Activated CD8-positive, alpha-beta memory T cell treated with anti-CD3 and anti-CD28 coated beads, Interleukin-2, amount 50 U/mL, for 4 hours (primary cell): ENCODE measurements around the gene ZYG11A.
A peak's percentile ranks its signal among the peaks of the same experiment; 100 is the strongest.
"Not testable (repeated sequence)": the region's sequence is repeated elsewhere in the genome, so short reads cannot be mapped to it uniquely, and the experiment has no call there.

Source experiments
- DNase-seq: peaks from one replicate; pipeline ENCODE4 v3.0.0-alpha.2; 2020

Gene ZYG11A

DNA sequence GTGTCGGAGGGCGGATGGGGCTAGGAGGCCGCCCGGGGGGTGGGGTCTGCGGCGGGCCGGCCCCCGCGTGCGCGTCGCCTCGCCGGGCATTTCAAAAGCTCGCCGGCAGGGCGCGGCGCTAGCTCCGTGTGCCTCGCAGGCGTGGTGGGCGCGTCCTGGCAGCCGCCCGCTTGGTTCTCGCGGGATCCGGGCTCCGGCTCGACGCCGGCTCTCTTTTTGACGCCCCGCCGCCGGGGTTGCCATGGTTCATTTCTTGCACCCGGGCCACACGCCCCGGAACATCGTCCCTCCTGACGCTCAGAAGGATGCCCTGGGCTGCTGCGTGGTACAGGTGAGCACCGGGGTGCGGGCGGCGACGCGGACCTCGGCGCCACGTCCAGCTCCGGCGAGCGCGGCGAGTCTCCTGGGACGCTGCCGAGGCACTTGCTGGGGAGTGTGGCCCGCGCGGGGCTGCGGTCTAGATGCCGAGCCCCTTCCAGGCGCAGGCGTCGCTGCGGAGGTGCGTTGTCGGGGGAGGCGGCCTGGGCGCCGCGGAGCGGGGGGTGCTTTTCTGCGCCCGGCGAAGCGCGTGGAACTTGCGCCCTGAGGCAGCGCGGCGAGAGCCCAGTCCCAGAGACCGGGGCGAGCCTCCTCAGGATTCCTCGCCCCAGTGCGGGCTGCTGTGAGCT lies at the start of gene ZYG11A:
TSS of gene ZYG11A (plus strand) at position 118 of the 668 bp plus-strand sequence. CDS start at position 242, 124 bp downstream.
- DNase-seq, result peak; percentile 62

DNA sequence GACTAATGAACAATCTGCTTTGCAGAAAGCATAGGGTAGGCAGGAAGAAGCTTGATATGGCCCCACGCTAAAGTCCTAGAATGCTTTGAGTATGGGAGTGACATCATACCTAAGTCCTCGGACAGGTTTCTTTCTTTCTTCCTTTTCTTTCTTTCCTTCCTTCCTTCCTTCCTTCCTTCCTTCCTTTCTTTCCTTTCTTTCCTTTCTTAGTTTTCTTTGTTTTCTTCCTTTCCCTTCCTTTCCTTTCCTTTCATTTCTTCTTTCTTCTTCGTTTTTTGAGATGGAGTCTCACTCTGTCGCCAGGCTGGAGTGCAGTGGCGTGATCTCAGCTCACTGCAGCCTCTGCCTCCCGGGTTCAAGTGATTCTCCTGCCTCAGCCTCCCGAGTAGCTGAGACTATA lies 48.8 kb upstream of the ZYG11A start:
- DNase-seq, result not testable (repeated sequence)

DNA sequence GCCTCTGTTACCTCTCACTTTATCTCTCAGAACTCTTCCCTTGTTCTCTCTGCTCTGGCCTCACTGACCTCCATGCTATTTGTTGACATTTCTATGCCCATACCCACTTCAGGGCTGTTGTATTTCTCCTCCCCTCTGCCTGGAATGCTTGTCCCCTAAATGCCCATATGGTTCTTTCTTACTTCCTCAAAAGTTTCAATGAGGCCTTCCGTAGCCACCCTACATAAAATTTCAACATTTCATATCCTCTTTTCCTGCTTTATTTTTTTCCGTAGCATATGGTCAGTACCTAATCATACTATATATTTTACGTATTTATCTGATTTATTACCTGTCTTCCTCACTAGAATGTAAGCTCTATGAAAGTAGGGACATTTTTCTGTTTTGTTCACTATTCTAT lies 47.1 kb upstream of the ZYG11A start:
- no peak for DNase-seq

DNA sequence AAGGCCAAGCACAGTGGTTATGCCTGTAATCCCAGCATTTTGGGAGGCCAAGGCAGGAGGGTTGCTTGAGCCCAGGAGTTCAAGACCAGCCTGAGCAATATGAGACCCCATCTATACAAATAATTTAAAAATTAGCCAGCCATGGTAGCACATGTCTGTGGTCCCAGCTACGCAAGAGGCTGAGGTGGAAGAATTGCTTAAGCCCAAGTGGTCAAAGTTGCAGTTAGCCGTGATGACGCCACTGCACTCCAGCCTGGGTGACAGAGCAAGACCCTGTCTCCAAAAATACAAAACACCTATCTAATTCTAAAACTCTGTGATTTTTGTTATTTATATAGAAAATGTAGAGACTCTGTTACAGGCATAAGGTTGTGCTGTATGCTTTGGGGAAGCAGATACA lies 44.2 kb upstream of the ZYG11A start:
- no peak for DNase-seq

DNA sequence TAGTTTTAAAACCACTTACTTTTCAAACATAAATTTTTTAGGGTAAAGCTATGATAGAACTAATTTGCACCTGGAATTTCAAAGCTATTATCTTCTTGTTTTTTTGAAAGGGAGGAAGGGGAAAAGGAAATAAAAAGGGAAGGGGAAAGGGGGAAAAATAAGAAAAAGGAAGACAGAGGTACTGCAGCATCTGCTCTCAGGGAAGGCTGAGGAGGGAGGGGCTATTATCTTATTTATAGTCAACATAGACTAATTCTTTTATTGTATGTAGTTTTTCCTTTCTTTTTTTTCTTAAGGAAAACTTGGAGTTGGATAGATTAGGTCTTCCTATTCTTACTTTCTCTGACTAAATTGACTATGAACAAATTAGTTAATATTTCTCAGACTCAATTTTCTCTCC lies 41.5 kb upstream of the ZYG11A start:
- no peak for DNase-seq

DNA sequence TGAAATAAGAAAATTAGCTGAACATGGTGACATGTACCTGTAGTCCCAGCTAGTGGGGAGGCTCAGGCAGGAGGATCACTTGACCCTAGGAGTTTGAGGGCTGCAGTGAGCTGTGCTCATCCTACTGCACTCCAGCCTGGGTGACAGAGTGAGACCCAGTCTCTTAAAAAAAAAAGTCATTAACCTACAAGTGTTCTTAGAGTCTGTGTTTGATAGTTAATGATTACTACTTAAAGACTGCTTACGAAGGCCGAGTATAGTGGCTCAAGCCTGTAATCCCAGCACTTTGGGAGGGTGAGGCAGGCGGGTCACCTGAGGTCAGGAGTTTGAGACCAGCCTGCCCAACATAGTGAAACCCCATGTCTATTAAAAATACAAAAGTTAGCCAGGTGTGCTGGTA lies 38.5 kb upstream of the ZYG11A start:
- DNase-seq, result not testable (repeated sequence)

DNA sequence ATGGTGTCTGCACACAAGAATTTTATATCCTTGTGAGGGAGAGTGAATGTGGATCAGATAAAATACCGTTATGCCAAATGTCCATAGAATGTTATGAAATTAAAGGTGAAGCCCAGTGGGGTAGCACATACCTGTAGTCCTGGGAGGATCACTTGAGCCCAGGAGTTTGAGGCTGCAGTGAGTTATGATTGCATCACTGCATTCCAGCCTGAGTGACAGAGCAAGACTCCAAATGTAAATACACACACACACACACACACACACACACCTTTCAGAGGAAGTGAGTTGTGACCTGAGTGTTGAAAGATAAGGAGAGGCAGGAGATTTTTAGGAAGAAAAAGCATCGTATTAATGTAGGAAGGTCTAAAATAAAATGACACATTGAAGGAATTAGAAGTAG lies 28.1 kb upstream of the ZYG11A start:
- DNase-seq, result no peak

DNA sequence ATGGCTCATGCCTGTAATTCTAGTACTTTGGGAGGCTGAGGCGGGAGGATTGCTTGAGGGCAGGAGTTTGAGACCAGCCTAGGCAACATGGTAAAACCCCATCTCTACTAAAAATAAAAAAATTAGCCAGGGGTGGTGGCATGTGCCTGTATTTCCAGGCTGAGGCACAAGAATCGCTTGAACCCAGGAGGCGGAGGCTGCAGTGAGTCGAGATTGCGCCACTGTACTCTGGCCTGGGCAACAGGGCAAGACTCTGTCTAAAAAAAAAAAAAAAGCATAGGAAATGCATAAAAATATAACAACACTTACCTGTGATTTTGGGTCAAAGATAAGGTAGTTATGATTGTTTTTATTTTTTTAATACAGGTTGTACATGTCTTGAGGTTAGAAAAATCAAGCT lies 21.7 kb upstream of the ZYG11A start:
- DNase-seq, result not testable (repeated sequence)

DNA sequence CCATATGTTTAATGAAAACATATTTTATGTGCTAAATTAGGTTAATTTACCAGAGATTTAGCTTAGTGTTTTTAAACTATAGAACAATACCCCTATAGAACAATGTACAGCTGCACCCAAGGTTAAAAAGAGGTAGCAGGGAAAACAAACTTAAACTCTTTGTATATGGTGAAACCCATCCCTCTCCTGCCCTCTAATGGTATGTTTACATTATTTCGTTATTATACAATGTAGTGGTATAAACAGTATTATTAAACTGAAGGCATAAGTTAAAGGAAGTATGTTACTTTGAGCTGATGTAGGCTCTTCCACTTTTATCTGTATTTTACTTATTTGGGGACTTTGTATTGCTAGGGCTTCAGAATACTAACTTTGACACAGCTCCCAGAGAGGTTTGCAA lies 16.7 kb upstream of the ZYG11A start:
- no peak for DNase-seq

DNA sequence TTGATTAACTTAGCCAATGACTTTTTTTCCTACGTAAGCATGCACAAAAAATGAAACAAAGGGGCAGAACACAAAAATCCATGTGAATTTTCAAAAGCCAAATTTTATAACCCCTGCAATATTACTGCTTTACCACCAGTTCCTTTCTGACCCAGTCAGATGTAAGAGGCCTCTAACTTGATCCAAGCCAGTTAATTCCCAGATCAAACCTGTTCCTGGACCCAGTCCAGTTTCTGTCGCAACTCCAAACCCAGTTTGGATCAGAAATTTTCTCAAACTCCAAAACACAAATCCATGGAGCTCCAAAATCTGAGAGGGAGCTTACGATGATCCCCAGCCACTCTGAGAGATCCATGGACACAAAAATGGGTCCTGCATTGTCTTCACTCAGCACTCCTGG lies 7.8 kb upstream of the ZYG11A start:
- DNase-seq, result no peak

DNA sequence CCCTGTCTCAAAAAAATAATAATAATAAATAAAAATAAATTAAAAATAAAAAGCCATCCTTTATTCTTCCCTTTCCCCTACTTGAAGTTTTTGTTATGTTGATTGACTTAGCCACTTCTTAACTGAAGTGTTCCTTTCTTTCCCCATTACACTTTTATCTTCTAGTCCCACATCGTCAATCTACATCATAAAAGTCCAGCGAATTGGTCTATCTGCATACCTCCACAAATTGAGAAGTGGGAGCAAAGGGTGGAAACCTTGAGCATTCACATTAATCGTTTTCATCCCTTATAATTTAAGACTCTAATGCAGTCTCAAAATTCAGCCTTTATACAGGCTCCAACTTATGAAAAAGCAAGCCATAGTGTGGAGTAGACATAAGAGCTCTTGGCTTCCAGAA lies 6.5 kb upstream of the ZYG11A start:
- no peak for DNase-seq

DNA sequence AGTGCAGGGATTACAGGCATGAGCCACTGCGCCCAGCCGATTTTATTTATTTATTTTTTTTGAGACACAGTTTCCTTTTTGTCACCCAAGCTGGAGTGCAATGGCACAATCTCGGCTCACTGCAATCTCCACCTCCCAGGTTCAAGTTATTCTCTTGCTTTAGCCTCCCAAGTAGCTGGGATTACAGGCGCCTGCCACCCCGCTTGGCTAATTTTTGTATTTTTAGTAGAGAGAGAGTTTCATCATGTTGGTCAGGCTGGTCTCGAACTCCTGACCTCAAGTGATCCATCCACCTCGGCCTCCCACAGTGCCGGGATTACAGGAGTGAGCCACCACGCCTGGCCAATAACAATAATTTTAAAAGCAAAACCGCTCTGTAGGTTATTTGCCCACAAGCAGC lies 3.4 kb upstream of the ZYG11A start:
- not testable (repeated sequence) for DNase-seq

DNA sequence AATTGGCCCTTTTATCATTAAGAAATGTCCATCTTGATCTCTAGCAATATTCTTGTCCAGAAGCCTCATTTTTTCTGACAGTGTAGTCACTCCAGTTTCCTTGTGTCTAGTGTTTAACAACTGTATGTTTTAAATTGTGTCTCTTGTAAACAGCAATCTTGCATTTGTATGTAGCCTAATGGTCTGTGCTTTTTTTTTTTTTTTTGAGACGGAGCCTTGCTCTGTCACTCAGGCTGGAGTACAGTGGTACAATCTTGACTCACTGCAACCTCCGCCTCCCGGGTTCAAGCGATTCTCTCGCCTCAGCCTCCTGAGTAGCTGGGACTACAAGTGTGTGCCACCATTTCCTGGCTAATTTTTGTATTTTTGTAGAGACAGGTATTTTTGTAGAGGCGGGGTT lies 2.6 kb downstream of the ZYG11A start:
- DNase-seq, result not testable (repeated sequence)

DNA sequence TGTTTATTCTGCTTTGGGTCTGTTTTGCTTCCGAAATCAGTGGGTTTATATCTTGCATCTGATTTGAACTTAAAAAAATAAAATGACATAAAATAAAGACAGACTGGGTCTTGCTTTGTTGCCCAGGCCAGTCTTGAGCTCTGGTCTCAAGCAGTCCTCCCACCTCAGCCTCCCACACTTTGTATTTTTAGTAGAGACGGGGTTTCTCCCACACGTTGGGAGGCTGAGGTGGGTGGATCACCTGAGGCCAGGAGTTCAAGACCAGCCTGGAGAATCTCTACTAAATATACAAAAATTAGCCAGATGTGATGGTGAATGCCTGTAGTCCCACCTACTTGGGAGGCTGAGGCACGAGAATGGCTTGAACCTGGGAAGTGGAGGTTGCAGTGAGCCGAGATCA lies 5.9 kb downstream of the ZYG11A start:
- no peak for DNase-seq

DNA sequence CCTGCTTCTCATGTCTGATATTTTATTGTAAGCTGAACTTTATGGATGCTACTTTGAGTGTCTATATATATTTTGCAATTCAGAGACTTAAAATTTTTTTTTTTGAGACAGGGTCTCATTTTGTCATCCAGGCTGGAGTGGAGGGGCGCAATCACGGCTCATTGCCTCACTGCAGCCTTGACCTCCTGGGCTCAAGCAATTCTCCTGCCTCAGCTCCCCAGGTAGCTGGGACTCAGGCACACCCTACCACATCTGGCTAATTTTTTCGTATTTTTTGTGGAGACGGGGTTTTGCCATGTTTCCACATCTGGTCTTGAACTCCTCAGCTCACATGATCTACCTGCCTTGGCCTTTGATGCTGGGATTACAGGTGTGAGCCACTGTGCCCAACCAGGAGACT lies 8.4 kb downstream of the ZYG11A start:
- DNase-seq, result no peak

DNA sequence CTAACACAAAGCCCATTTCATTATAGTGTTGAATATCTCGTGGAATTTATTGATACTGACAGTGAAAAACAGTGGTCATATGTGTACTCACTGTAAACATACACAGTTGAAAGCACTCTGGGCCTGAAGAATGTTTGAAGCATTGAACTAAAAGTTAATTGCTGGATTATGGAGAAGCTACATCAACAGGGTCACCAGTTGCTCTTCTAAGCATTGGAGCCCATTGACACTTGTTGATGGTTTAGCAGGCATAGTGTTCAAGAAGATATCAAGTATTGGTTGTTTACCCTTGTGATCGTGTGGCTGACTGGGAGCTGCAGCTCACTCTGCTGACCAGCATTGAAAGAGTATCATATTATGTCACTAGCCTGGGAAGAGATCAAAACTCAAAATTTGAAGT lies 10.3 kb downstream of the ZYG11A start:
- no peak for DNase-seq

DNA sequence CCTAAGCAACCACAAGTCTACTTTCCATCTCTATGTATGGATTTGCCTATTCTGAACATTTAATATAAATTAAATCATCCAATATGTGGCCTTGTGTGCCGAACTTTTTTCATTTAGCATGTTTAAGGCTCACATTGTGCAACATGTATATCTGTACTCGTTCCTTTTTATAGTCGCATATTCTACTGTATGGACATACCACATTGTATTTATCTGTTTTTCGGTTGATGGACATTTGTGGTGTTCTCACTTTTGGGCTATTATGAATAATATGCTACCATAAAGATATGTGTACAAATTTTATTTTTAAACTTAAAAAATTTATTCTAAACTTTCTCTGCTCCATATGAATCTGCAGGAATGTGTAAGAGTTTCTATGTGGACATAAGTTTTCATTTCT lies 13.0 kb downstream of the ZYG11A start:
- no peak for DNase-seq

DNA sequence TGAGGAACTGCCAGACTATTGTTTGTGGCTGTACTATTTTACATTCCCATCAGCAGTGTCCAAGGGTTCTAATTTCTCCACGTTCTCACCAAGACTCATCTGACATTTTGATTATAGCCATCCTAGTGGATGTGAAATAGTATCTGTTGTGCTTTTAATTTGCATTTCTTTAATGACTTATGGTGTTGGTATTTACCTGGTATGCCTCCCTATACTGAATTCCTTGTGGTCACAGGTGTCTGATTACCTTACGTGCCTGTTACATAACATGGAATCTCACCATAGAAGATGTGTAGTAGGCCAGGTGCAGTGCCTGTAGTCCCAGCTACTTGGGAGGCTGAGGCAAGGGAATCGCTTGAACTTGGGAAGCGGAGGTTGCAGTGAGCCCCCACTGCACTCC lies 13.5 kb downstream of the ZYG11A start:
- DNase-seq, result no peak

DNA sequence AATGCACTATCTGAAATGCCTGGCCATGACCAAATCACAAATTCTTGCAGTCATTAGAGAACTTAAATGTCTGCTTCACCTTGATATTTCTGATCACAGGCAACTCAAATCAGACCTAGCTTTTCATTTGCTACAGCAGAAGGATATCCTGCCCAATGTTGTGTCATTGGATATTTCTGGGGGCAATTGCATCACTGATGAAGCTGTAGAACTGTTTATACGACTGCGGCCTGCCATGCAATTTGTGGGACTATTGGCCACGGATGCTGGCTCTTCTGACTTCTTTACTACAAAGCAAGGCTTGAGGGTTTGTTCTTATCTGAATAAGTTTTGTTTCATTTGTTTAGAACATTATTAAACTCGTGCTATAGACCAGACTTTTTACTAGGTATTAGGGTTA lies 14.9 kb downstream of the ZYG11A start:
- no peak for DNase-seq

DNA sequence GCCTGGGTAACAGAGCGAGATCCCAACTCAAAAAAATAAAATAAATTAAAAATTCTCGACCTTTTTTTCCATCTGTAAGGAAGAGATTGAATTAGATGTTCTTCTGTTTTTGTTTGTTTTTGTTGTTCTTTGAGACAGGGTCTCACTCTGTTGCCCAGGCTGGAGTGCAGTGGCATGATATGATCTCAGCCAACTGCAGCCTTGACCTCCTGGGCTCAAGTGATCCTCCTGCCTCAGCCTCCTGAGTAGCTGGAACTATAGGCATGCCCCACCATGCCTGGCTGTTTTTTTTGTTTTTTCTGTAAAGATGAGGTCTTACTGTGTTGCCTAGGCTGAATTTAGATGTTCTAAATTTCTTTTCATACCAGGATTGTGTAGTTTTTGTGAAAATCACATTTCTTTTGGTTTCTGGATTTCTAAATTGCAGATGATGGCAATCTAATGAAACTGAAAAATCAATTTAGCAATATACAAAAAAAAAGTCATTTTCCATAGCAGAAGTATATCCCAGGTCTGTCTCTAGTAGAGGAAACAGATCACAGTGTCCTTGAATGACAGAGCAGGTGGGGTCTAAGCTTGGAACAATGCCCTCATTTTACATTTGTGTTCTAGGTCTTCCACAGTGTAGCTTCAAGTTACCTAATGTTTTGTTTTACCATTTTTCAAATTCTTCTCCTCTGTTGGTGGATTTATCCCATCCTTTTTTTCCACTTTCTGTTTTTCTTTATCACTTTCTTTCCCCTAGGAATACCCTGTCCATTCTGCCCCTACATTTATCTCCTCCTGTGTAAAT lies 20.3 kb downstream of the ZYG11A start:
- no peak for DNase-seq

DNA sequence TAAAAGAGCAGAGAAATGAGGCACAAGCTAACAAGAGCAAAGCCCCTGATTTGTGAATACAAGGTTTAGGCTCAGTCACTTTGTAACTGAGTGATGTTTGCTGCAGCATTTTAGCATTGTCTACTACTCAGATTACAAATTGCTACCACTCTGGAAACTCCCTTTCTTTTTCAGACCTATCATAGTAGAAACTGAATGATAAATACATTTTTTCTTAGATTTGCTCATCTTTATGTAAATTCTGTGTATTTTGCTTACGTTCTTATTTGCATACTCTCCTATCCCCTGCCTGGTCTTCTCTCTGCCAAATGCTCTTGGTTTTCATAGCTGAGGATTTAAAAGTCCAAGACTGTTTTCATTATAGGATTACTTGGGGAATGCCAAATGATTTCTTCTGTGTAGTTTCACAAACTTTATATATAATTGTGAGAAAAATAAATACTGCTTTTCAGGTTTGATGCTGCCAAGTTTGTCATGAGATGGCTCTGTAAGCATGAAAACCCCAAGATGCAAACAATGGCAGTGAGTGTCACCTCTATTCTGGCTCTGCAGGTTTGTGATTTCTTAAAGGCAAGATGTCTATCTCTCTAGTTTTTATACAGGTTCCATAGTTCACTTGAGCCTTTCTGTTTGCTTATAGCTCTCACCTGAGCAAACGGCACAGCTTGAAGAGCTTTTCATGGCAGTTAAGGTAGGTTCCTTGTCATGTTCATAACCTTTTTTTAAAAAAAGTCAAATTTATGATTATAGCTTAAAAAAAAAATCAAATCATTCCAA lies 24.7 kb downstream of the ZYG11A start:
- DNase-seq, result no peak

DNA sequence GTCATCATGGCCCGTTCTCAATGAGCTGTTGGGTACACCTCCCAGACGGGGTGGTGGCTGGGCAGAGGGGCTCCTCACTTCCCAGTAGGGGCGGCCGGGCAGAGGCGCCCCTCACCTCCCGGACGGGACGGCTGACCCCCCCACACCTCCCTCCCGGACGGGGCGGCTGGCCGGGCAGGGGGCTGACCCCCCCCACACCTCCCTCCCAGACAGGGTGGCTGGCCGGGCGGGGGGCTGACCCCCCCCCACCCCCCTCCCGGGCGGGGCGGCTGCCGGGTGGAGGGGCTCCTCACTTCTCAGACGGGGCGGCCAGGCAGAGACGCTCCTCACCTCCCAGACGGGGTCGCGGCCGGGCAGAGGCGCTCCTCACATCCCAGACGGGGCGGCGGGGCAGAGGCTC lies 27.2 kb downstream of the ZYG11A start:
- not testable (repeated sequence) for DNase-seq

DNA sequence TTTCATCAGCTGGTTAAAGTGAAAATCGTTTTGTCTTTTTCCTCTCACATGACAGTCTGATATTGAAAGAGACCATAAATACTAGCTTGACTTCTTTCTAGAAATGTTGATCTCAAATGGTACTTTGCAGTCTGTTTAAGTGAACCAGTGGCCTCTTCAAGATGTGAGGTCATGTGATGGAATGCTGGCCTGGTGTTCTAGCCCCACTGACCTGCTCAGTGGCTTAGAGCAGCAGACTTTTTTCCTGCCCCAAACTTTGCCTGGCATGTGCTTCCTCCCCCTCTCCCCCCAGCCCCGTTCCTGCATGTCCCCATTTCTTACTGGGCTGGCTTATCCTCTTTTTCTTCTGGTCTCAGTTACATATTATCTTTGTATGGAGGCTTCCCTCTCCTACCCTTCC lies 34.3 kb downstream of the ZYG11A start:
- no peak for DNase-seq

DNA sequence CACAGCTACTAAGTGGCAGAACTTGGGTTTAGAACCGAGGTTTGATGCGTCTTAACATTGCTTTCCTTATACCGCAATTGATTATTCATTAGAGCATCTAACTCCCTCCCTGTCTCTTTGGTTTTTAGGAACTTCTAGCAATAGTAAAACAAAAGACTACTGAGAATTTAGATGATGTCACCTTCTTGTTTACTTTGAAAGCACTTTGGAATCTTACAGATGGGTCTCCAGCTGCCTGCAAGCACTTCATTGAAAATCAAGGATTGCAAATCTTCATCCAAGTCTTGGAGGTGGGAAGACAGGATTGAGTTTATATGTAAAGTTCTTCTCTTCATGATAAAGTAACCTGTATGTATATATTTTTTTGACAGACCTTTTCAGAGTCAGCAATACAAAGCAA lies 35.0 kb downstream of the ZYG11A start:
- DNase-seq, result no peak
